Mesenchymal stem cell (in vitro differentiated cells and primary cell): ENCODE measurements around the gene FUT3.

Experiments
- DNase-seq: peaks from one replicate; pipeline ENCODE4 v3.0.0-alpha.2; 2013
- H2AFZ ChIP-seq: one replicate; pipeline ENCODE4 v1.6.1; 2013; ENCODE audit warnings: low read depth, mild to moderate bottlenecking, control low read depth, inconsistent platforms, low read length, moderate library complexity
- H2AK5ac ChIP-seq: 2 replicates; pipeline ENCODE4 v1.6.1; 2013; ENCODE audit warnings: low read length, moderate library complexity, mild to moderate bottlenecking, inconsistent platforms; ENCODE audit not compliant: severe bottlenecking
- H2BK120ac ChIP-seq: one replicate; pipeline ENCODE4 v1.6.1; 2013; ENCODE audit warnings: low read depth, mild to moderate bottlenecking, inconsistent platforms, low read length, moderate library complexity
- H2BK12ac ChIP-seq, 2 experiments: one replicate each; pipeline ENCODE4 v1.6.1; 2013; ENCODE audit warnings: inconsistent platforms in 2 of 2, low read length in 2 of 2, mild to moderate bottlenecking in 2 of 2, moderate library complexity in 2 of 2, control low read depth in 1 of 2
- H2BK15ac ChIP-seq: one replicate; pipeline ENCODE4 v1.6.1; 2013; ENCODE audit warnings: mild to moderate bottlenecking, low read depth, inconsistent platforms; ENCODE audit not compliant: poor library complexity, severe bottlenecking
- H2BK5ac ChIP-seq: 2 replicates; pipeline ENCODE4 v1.6.1; 2013; ENCODE audit warnings: low read depth, mild to moderate bottlenecking, low read length, control low read depth, inconsistent platforms; ENCODE audit not compliant: poor library complexity, severe bottlenecking
- H3K14ac ChIP-seq, 2 experiments: one replicate each; pipeline ENCODE4 v1.6.1; 2013; ENCODE audit warnings: inconsistent platforms in 2 of 2, low read length in 2 of 2, control low read depth in 1 of 2, mild to moderate bottlenecking in 1 of 2, moderate library complexity in 1 of 2
- H3K18ac ChIP-seq, 2 experiments: one replicate each; pipeline ENCODE4 v1.6.1; 2013; ENCODE audit warnings: inconsistent platforms in 2 of 2, low read length in 2 of 2, control low read depth in 1 of 2, low read depth in 1 of 2, mild to moderate bottlenecking in 1 of 2
- H3K23ac ChIP-seq, 2 experiments: one replicate each; pipeline ENCODE4 v1.6.1; 2013; ENCODE audit warnings: inconsistent platforms in 2 of 2, low read length in 2 of 2, mild to moderate bottlenecking in 2 of 2, moderate library complexity in 2 of 2, control low read depth in 1 of 2
- H3K27ac ChIP-seq: 2 replicates; pipeline ENCODE4 v1.5.1; 2013; ENCODE audit warnings: mild to moderate bottlenecking, moderate library complexity, low read length, control low read depth, inconsistent platforms; ENCODE audit not compliant: poor library complexity, severe bottlenecking
- H3K27me3 ChIP-seq, 2 experiments: 2 replicates each; pipeline versions ENCODE4 v1.6.1 to v1.7.0; 2013; ENCODE audit warnings: low read length in 2 of 2, mild to moderate bottlenecking in 2 of 2, moderate library complexity in 2 of 2, control low read depth in 1 of 2, inconsistent platforms in 1 of 2; ENCODE audit not compliant: control insufficient read depth in 1 of 2, insufficient read depth in 1 of 2
- H3K36me3 ChIP-seq, 2 experiments: 2 replicates each; pipeline versions ENCODE4 v1.6.1 to v1.7.0; 2013; ENCODE audit warnings: low read length in 2 of 2, control low read depth in 1 of 2, inconsistent platforms in 1 of 2, low read depth in 1 of 2, mild to moderate bottlenecking in 1 of 2; ENCODE audit not compliant: insufficient read depth in 2 of 2, control insufficient read depth in 1 of 2
- H3K4ac ChIP-seq, 2 experiments: one replicate each; pipeline ENCODE4 v1.6.1; 2013; ENCODE audit warnings: inconsistent platforms in 2 of 2, low read length in 2 of 2, mild to moderate bottlenecking in 2 of 2, moderate library complexity in 2 of 2, control low read depth in 1 of 2, low read depth in 1 of 2
- H3K4me1 ChIP-seq: 2 replicates; pipeline ENCODE4 v1.6.1; 2013; ENCODE audit warnings: low read depth, low read length, control low read depth; ENCODE audit not compliant: control insufficient read depth, insufficient read depth
- H3K4me2 ChIP-seq: 2 replicates; pipeline ENCODE4 v1.6.1; 2013; ENCODE audit warnings: low read length, mild to moderate bottlenecking, inconsistent platforms; ENCODE audit not compliant: poor library complexity, severe bottlenecking
- H3K4me3 ChIP-seq, 2 experiments: 2 replicates each; pipeline versions ENCODE4 v1.5.1 to v1.7.0; 2013; ENCODE audit warnings: low read length in 2 of 2, mild to moderate bottlenecking in 2 of 2, control low read depth in 1 of 2, low read depth in 1 of 2; ENCODE audit not compliant: insufficient read depth in 1 of 2
- H3K79me1 ChIP-seq: replicated peaks from 2 replicates; pipeline ENCODE4 v1.6.1; 2013; ENCODE audit warnings: mild to moderate bottlenecking, control low read depth, low read length, inconsistent platforms; ENCODE audit not compliant: poor library complexity, severe bottlenecking
- H3K9ac ChIP-seq: 2 replicates; pipeline ENCODE4 v1.7.0; 2013; ENCODE audit warnings: mild to moderate bottlenecking, low read length, moderate library complexity
- H3K9me3 ChIP-seq: 2 replicates; pipeline ENCODE4 v1.7.0; 2013; ENCODE audit warnings: mild to moderate bottlenecking, low read length; ENCODE audit not compliant: control insufficient read depth
- H4K8ac ChIP-seq: one replicate; pipeline ENCODE4 v1.6.1; 2013; ENCODE audit warnings: inconsistent platforms, mild to moderate bottlenecking, low read length, moderate library complexity
- H4K91ac ChIP-seq: one replicate; pipeline ENCODE4 v1.6.1; 2013; ENCODE audit warnings: mild to moderate bottlenecking, low read length, inconsistent platforms
- WGBS: methylation state at CpG from one replicate; pipeline ENCODE4 v1.1.7; 2013; ENCODE audit warnings: mixed read lengths; 5-methylcytosine and 5-hydroxymethylcytosine counted together

FUT3 gene

GRCh38 chr19:5806133-5806489, 45.1 kb downstream of the FUT3 start:
- DNase-seq = no peak
- H3K14ac ChIP-seq = no peak overlapping the region
- no peak overlapping the region for H4K91ac ChIP-seq
- H3K79me1 ChIP-seq = no peaks in the 10 kb centered on the region
- peaks cover 17% of the 10 kb centered on the region for H3K4me1 ChIP-seq
- H3K9me3 ChIP-seq = no peaks in the 10 kb centered on the region
- H3K27me3 ChIP-seq = peaks cover 33 to 37% of the 10 kb centered on the region in 2 experiments
- H3K4me3 ChIP-seq = no peak overlapping the region
- peak overlapping the region; percentile 28 for H4K8ac ChIP-seq
- no peak overlapping the region for H3K4ac ChIP-seq
- no peak overlapping the region for H2BK5ac ChIP-seq
- no peak overlapping the region for H2AFZ ChIP-seq
- no peak overlapping the region for H2BK120ac ChIP-seq
- H3K23ac ChIP-seq = no peak overlapping the region
- H2AK5ac ChIP-seq = no peak overlapping the region
- H3K4me2 ChIP-seq = no peak overlapping the region
- H2BK12ac ChIP-seq = no peak overlapping the region
- WGBS = 0% methylated on average over 2 of the region's 6 CpGs
- no peak overlapping the region for H3K27ac ChIP-seq
- peak overlapping the region in 1 of 2 experiments; percentile 33 for H3K18ac ChIP-seq
- H2BK15ac ChIP-seq = no peak overlapping the region
- H3K36me3 ChIP-seq = no peaks in the 10 kb centered on the region
- no peak overlapping the region for H3K9ac ChIP-seq

GRCh38 chr19:5805462-5806132, 45.7 kb downstream of the FUT3 start:
- Histone ChIP-seq H3K9me3 (no peaks in the 10 kb centered on the region), H2BK5ac (no peak overlapping the region), H3K36me3 (no peaks in the 10 kb centered on the region), H3K27me3 (peaks cover 33 to 41% of the 10 kb centered on the region in 2 experiments), H3K79me1 (no peaks in the 10 kb centered on the region), H3K4me3 (peak overlapping the region in 1 of 2 experiments; percentile 39), H2AK5ac (no peak overlapping the region), H4K8ac (peak overlapping the region; percentile 75), H3K4ac (no peak overlapping the region), H3K18ac (peak overlapping the region; percentile 11 to 19), H3K23ac (no peak overlapping the region), H2AFZ (no peak overlapping the region), H2BK15ac (no peak overlapping the region), H3K4me1 (peaks cover 17% of the 10 kb centered on the region), H2BK120ac (no peak overlapping the region), H3K4me2 (peak overlapping the region; percentile 54), H3K14ac (no peak overlapping the region), H3K9ac (no peak overlapping the region), H2BK12ac (no peak overlapping the region), H4K91ac (no peak overlapping the region), H3K27ac (no peak overlapping the region)
- DNase-seq = peak; percentile 73
- 3% methylated on average over 46 of the region's 46 CpGs for WGBS

DNA sequence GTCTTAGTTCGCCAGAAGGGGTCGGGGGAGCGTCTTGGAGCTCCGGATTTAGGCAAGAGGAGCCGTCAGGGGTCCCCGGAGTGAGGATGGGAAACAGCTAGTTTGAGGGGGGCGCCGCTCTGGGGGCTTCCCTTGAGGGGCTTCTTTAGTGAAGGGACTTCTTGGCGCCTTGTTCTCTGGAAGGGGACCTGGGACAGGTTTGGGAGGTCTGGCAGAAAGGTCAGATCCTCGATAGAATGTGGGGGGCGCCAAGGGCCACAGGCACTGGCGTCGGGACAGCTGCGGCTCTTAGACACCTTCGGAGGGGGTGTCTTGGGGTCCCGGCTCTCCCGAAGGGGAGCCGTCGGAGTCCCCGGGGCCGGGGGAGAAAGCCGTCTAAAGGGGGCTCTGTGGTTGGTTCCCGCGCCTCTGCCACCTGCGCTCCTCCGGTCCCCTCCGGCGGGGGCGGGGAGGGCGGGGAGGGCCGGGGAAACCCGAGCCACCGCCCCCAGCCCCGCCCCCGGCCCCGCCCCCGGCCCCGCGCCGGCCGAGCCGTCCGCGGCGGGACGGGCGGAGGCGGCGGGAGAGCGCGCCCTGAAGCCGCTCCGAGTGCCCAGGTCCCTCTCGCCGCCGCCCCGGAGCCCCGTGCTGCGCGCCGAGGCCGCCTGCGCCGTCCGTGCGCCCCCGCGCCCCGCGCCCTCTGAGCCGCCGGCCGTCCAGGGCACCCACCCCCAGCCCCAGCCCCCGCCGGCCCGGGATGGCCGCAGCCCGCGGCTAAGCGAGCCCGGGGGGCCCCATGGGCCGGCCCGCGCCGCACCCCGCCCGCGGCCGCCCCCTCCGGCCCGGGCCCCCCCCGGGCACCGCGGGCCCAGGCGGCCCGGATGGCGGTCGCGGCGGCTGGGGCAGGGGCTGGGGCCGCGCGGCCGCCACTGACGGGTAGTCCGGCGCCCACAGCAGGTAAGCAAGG, 46.5 kb downstream of the FUT3 start, which contains the start of gene NRTN:
NRTN (plus strand) TSS at position 552 of the 946 bp plus-strand sequence. CDS start 19,099 bp downstream, outside the sequence.
- Histone ChIP-seq H3K9ac (peak within 1 kb of the TSS; percentile 69), H3K14ac (no peak within 1 kb of the TSS), H3K79me1 (no peaks in the 10 kb centered on the region), H2BK12ac (no peak within 1 kb of the TSS), H3K9me3 (no peaks in the 10 kb centered on the region), H3K27ac (no peak within 1 kb of the TSS), H4K8ac (peak within 1 kb of the TSS; percentile 75), H2BK5ac (no peak within 1 kb of the TSS), H3K27me3 (peaks cover 33 to 48% of the 10 kb centered on the region in 2 experiments), H3K4me2 (peak within 1 kb of the TSS; percentile 76), H3K18ac (peak within 1 kb of the TSS; percentile 19 to 28), H2BK15ac (peak within 1 kb of the TSS; percentile 65), H3K4me3 (peak within 1 kb of the TSS; percentile 39 to 76), H3K23ac (no peak within 1 kb of the TSS), H2AK5ac (no peak within 1 kb of the TSS), H3K36me3 (no peaks in the 10 kb centered on the region), H4K91ac (no peak within 1 kb of the TSS), H3K4ac (no peak within 1 kb of the TSS), H3K4me1 (peaks cover 17% of the 10 kb centered on the region), H2AFZ (no peak within 1 kb of the TSS), H2BK120ac (no peak within 1 kb of the TSS)
- WGBS = 9% methylated on average over 32 of the region's 107 CpGs
- no peak for DNase-seq
